Body of pancreas (tissue), 4 donors: Measurements from ENCODE around the gene MAP3K20.
"Not testable (repeated sequence)": the region's sequence is repeated elsewhere in the genome, so short reads cannot be mapped to it uniquely, and the experiment has no call there.

Experiments used
- POLR2A ChIP-seq, 3 donors: fragments of 450-650 bp; IDR thresholded peaks; one replicate each; pipeline ENCODE4 v1.6.1; 2016; ENCODE audit warnings: antibody characterized with exemption in 3 of 3, mild to moderate bottlenecking in 2 of 3
- TF ChIP-seq, protein P1 (sequence below), 7 experiments: fragments of 450-650 bp in 4 of 7; fragments of 200-600 bp in 3 of 7; sonication (generic) in 3 of 7; IDR thresholded peaks; one replicate each; pipeline ENCODE4 v1.5.1; 2016 to 2019; ENCODE audit warnings: antibody characterized with exemption in 7 of 7

DNA sequence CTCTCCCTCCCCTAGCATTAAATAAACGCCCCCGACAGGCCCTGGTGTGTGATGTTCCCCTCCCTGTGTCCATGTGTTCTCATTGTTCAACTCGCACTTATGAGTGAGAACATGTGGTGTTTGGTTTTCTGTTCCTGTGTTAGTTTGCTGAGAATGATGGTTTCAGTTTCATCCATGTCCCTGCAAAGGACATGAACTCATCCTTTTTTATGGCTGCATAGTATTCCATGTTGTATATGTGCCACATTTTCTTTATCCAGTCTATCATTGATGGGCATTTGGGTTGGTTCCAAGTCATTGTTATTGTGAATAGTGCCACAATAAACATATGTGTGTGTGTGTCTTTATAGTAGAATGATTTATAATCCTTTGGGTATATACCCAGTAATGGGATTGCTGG lies 98.7 kb downstream of the MAP3K20 start:
- TF ChIP-seq, protein P1, sequence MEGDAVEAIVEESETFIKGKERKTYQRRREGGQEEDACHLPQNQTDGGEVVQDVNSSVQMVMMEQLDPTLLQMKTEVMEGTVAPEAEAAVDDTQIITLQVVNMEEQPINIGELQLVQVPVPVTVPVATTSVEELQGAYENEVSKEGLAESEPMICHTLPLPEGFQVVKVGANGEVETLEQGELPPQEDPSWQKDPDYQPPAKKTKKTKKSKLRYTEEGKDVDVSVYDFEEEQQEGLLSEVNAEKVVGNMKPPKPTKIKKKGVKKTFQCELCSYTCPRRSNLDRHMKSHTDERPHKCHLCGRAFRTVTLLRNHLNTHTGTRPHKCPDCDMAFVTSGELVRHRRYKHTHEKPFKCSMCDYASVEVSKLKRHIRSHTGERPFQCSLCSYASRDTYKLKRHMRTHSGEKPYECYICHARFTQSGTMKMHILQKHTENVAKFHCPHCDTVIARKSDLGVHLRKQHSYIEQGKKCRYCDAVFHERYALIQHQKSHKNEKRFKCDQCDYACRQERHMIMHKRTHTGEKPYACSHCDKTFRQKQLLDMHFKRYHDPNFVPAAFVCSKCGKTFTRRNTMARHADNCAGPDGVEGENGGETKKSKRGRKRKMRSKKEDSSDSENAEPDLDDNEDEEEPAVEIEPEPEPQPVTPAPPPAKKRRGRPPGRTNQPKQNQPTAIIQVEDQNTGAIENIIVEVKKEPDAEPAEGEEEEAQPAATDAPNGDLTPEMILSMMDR (IDR thresholded peaks at IDR 0.05), result not testable (repeated sequence)
- not testable (repeated sequence) for TF ChIP-seq POLR2A (IDR thresholded peaks at IDR 0.05)
